Activated CD4-positive, alpha-beta T cell treated with anti-CD3 and anti-CD28 coated beads, Interleukin-2, Interleukin-6, amounts not matched to agents 100 ng/mL and 50 ng/mL, durations not matched to agents 16 hours and 8 hours (primary cell): ENCODE results near the gene PARD3B.

Experiments
- DNase-seq: peaks from one replicate; pipeline ENCODE4 v3.0.0-alpha.2; 2020

The PARD3B gene

GRCh38 chr2:205605638-205606304 is 1060.5 kb downstream of the PARD3B start:
- DNase-seq: no peak

GRCh38 chr2:205607146-205607545 is 1061.9 kb downstream of the PARD3B start:
- no peak for DNase-seq

- no peak for DNase-seq
These were observed 1063.8 kb downstream of the PARD3B start for GRCh38 chr2:205609113-205609512.

GRCh38 chr2:205610437-205610836 is 1065.2 kb downstream of the PARD3B start:
- DNase-seq: no peak

- peak; percentile 11 for DNase-seq
These were observed 1067.4 kb downstream of the PARD3B start for GRCh38 chr2:205612636-205613035.

GRCh38 chr2:205613970-205614559 is 1068.8 kb downstream of the PARD3B start:
- no peak for DNase-seq

GRCh38 chr2:205614965-205615364 is 1069.7 kb downstream of the PARD3B start:
- no peak for DNase-seq

GRCh38 chr2:205617905-205618304 is 1072.6 kb downstream of the PARD3B start:
- DNase-seq: no peak

GRCh38 chr2:205619600-205619999 is 1074.3 kb downstream of the PARD3B start:
- DNase-seq: no peak

GRCh38 chr2:205627085-205627484 is 1081.8 kb downstream of the PARD3B start:
- no peak for DNase-seq

- no peak for DNase-seq
These were observed 1083.1 kb downstream of the PARD3B start for GRCh38 chr2:205628422-205628821.

- DNase-seq: no peak
These were observed 1084.0 kb downstream of the PARD3B start for GRCh38 chr2:205629091-205629776.

GRCh38 chr2:205633994-205634393 is 1088.7 kb downstream of the PARD3B start:
- DNase-seq: no peak

- DNase-seq: no peak
These were observed 1091.5 kb downstream of the PARD3B start for GRCh38 chr2:205636549-205637319.

GRCh38 chr2:205637320-205637602 is 1092.0 kb downstream of the PARD3B start:
- no peak for DNase-seq

GRCh38 chr2:205637779-205638503 is 1092.7 kb downstream of the PARD3B start:
- no peak for DNase-seq

- peak; percentile 1 for DNase-seq
These were observed 1095.4 kb downstream of the PARD3B start for GRCh38 chr2:205640716-205641115.

GRCh38 chr2:205642599-205643356 is 1097.5 kb downstream of the PARD3B start:
- DNase-seq: no peak

GRCh38 chr2:205643391-205643885 is 1098.2 kb downstream of the PARD3B start:
- DNase-seq: no peak

GRCh38 chr2:205644018-205644417 is 1098.7 kb downstream of the PARD3B start:
- no peak for DNase-seq

GRCh38 chr2:205646680-205647079 is 1101.4 kb downstream of the PARD3B start:
- DNase-seq: no peak

GRCh38 chr2:205650450-205650849 is 1105.2 kb downstream of the PARD3B start:
- no peak for DNase-seq
